ENCODE results near the gene PAX8.

DNA sequence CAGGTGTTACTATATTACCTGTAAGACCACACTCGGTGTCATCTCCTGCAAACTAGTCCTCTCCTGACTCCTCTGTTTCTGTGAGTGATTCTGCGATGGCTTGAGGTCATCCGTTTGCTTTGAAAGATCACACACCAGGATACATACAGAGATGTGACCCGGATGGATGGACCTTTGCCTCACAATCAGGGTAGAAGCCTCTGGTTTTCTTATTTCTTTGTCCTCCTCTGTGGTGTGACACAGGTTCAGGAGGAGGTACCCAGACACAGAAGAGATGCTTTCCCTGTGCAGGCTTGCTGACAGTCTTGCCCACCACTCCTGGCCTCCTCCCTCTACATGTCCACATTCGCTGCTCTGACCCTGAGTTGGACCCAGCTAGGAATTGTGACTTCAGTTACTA is 70.3 kb downstream of the PAX8 start:
- TF ChIP-seq EZH2 (IDR thresholded peaks at IDR 0.05; ENCODE audit: insufficient read depth, poor library complexity, severe bottlenecking) (no peak), EZH2phosphoT487 (IDR thresholded peaks at IDR 0.05; ENCODE audit: insufficient read depth, low read depth) (no peak)

All from GM23248 (cell line).